Osteoblast (primary cell): ENCODE results near the gene SHISAL1. TPM values are rescaled to one million over a fixed set of nuclear protein-coding genes. Genes with fewer than 3 reads are reported as not detected.

ENCODE experiments used
- DNase-seq: peaks from one replicate; pipeline ENCODE4 v3.0.0; 2011; ENCODE audit warnings: low spot score, mixed read lengths; ENCODE audit not compliant: insufficient read length; ENCODE audit errors: missing footprints
- H2AFZ ChIP-seq: 2 replicates; pipeline ENCODE4 v1.6.0; 2011; ENCODE audit warnings: mild to moderate bottlenecking, low read length
- H3K27ac ChIP-seq: 2 replicates; pipeline ENCODE4 v1.5.1; 2011; ENCODE audit warnings: mild to moderate bottlenecking, low read depth, low read length, moderate library complexity
- H3K27me3 ChIP-seq: 2 replicates; pipeline ENCODE4 v1.6.0; 2012; ENCODE audit warnings: mild to moderate bottlenecking, control low read depth, inconsistent platforms, low read length, moderate library complexity; ENCODE audit not compliant: insufficient read depth
- H3K36me3 ChIP-seq: 2 replicates; pipeline ENCODE4 v1.5.1; 2011; ENCODE audit warnings: mild to moderate bottlenecking, low read length, control low read depth, moderate library complexity; ENCODE audit not compliant: insufficient read depth
- H3K4me1 ChIP-seq: 2 replicates; pipeline ENCODE4 v1.5.1; 2011; ENCODE audit warnings: mild to moderate bottlenecking, low read length, control low read depth, moderate library complexity; ENCODE audit not compliant: insufficient read depth
- H3K4me2 ChIP-seq: 2 replicates; pipeline ENCODE4 v1.6.0; 2011; ENCODE audit warnings: mild to moderate bottlenecking, low read length; ENCODE audit not compliant: insufficient read depth
- H3K4me3 ChIP-seq: fragments of 200-600 bp; sonication (generic); 3 replicates; pipeline ENCODE4 v1.5.1; 2012; ENCODE audit warnings: mild to moderate bottlenecking, low read length, inconsistent platforms; ENCODE audit not compliant: insufficient read depth
- H3K79me2 ChIP-seq: 2 replicates; pipeline ENCODE4 v1.6.0; 2012; ENCODE audit warnings: mild to moderate bottlenecking, low read length, control low read depth, inconsistent platforms; ENCODE audit not compliant: insufficient read depth
- H3K9me3 ChIP-seq: 2 replicates; pipeline ENCODE4 v1.5.1; 2011; ENCODE audit warnings: low read depth, low read length, control low read depth
- H4K20me1 ChIP-seq: 2 replicates; pipeline ENCODE4 v1.6.0; 2012; ENCODE audit warnings: mild to moderate bottlenecking, low read length, control low read depth; ENCODE audit not compliant: insufficient read depth
- total RNA-seq: library from RNA; depleted of rRNA; stranded (reverse); fragments of >200 nt; gene quantifications from 2 replicates; pipeline ENCODE4 v1.2.3, GENCODE V29; 2012
- TF ChIP-seq, protein P1 (sequence below): IDR thresholded peaks from 2 replicates; pipeline ENCODE4 v1.5.1; 2011; ENCODE audit warnings: mild to moderate bottlenecking, low read depth, low read length, moderate library complexity; ENCODE audit errors: extremely low read depth

SHISAL1 gene
- total RNA-seq, 1 donor = 52.5 TPM

- DNase-seq = no peak
- Histone ChIP-seq H3K79me2 (peaks cover 6% of the 10 kb centered on the region), H3K9me3 (no peaks in the 10 kb centered on the region), H3K36me3 (no peaks in the 10 kb centered on the region), H2AFZ (no peak overlapping the region), H3K27ac (no peak overlapping the region), H3K27me3 (no peaks in the 10 kb centered on the region), H3K4me1 (peaks cover 12% of the 10 kb centered on the region), H3K4me3 (no peak overlapping the region), H4K20me1 (peaks cover 3% of the 10 kb centered on the region), H3K4me2 (no peak overlapping the region)
- TF ChIP-seq, protein P1, sequence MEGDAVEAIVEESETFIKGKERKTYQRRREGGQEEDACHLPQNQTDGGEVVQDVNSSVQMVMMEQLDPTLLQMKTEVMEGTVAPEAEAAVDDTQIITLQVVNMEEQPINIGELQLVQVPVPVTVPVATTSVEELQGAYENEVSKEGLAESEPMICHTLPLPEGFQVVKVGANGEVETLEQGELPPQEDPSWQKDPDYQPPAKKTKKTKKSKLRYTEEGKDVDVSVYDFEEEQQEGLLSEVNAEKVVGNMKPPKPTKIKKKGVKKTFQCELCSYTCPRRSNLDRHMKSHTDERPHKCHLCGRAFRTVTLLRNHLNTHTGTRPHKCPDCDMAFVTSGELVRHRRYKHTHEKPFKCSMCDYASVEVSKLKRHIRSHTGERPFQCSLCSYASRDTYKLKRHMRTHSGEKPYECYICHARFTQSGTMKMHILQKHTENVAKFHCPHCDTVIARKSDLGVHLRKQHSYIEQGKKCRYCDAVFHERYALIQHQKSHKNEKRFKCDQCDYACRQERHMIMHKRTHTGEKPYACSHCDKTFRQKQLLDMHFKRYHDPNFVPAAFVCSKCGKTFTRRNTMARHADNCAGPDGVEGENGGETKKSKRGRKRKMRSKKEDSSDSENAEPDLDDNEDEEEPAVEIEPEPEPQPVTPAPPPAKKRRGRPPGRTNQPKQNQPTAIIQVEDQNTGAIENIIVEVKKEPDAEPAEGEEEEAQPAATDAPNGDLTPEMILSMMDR = no peak
Measured at GRCh38 chr22:44301039-44301438, 11.7 kb downstream of the SHISAL1 start.

GRCh38 chr22:44299124-44299523, 13.6 kb downstream of the SHISAL1 start:
- Histone ChIP-seq H3K9me3 (no peaks in the 10 kb centered on the region), H3K27me3 (no peaks in the 10 kb centered on the region), H3K4me3 (no peak overlapping the region), H3K36me3 (no peaks in the 10 kb centered on the region), H3K4me1 (peaks cover 3% of the 10 kb centered on the region), H3K4me2 (no peak overlapping the region), H3K79me2 (peaks cover 3% of the 10 kb centered on the region), H2AFZ (no peak overlapping the region), H4K20me1 (no peaks in the 10 kb centered on the region), H3K27ac (no peak overlapping the region)
- DNase-seq = no peak
- TF ChIP-seq, protein P1 = no peak

GRCh38 chr22:44298406-44299091, 14.2 kb downstream of the SHISAL1 start:
- Histone ChIP-seq H3K4me3 (no peak overlapping the region), H3K36me3 (no peaks in the 10 kb centered on the region), H3K27ac (no peak overlapping the region), H3K4me2 (no peak overlapping the region), H3K27me3 (no peaks in the 10 kb centered on the region), H3K4me1 (no peaks in the 10 kb centered on the region), H3K79me2 (peaks cover 3% of the 10 kb centered on the region), H3K9me3 (no peaks in the 10 kb centered on the region), H4K20me1 (peaks cover under 1% of the 10 kb centered on the region), H2AFZ (no peak overlapping the region)
- no peak for DNase-seq
- TF ChIP-seq, protein P1 = no peak

DNA sequence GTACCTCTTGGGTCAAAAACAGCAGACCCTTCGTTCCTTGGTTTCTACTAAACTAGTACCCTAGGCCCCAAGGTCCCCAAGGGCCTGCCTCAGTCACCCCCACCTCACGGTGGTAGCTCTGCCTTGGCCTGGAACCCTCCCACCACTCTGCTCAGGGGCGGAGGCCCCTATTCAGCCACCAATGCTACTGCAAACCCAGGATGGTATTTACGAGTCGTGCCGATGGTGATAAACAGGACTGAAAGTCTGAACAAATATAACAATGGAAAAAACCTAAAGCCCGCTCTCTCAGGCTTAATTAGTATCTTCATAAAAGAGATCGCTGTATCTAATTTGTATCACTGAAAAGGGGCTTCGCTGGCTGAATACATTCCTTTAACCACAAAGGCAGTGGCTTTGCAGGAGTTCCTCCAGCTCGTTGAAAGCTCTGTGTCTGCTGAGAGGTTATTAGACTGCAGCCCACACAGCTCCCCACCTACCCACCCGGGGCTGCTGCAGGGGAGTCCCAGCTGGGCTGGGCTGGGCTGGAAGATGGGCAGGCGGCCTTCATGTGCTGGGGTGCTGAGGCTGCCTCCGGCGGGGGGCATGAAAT, 15.2 kb downstream of the SHISAL1 start:
- Histone ChIP-seq H3K36me3 (no peaks in the 10 kb centered on the region), H3K9me3 (no peaks in the 10 kb centered on the region), H3K4me1 (no peaks in the 10 kb centered on the region), H3K27ac (no peak overlapping the region), H2AFZ (no peak overlapping the region), H3K27me3 (no peaks in the 10 kb centered on the region), H4K20me1 (peaks cover 3% of the 10 kb centered on the region), H3K4me2 (no peak overlapping the region), H3K4me3 (no peak overlapping the region), H3K79me2 (peaks cover 3% of the 10 kb centered on the region)
- DNase-seq = no peak
- TF ChIP-seq, protein P1 = no peak
